Left ventricle myocardium inferior (tissue), 1 donor: ENCODE data around the gene GUCY1A2. TPM values are rescaled to one million over a fixed set of nuclear protein-coding genes. Genes with fewer than 3 reads are reported as not detected.

Experiments
- DNase-seq: peaks from one replicate; pipeline ENCODE4 v3.0.0-alpha.2; 2020
- H3K27ac ChIP-seq: fragments of 200-600 bp; replicated peaks from 2 replicates; pipeline ENCODE4 v1.8.0; 2021
- H3K27me3 ChIP-seq: fragments of 200-600 bp; 2 replicates; pipeline ENCODE4 v1.8.0; 2021; ENCODE audit warnings: low read depth
- H3K36me3 ChIP-seq: fragments of 200-600 bp; 2 replicates; pipeline ENCODE4 v1.8.0; 2021
- H3K4me1 ChIP-seq: fragments of 200-600 bp; 2 replicates; pipeline ENCODE4 v1.8.0; 2021
- H3K4me3 ChIP-seq: fragments of 200-600 bp; 2 replicates; pipeline ENCODE4 v1.8.0; 2021; ENCODE audit warnings: mild to moderate bottlenecking, moderate library complexity
- H3K9me3 ChIP-seq: fragments of 200-600 bp; replicated peaks from 2 replicates; pipeline ENCODE4 v1.8.0; 2021
- CTCF ChIP-seq: fragments of 200-600 bp; IDR thresholded peaks from 2 replicates; pipeline ENCODE4 v1.8.0; 2021; ENCODE audit warnings: antibody characterized with exemption, mild to moderate bottlenecking, borderline replicate concordance
- intact Hi-C: fragments of 100-400 bp; cut with micrococcal nuclease; formaldehyde crosslinking; loops from one replicate; pipeline ENCODE4 v1.11.0; 2022
- total RNA-seq: library from RNA; stranded (reverse); fragmentation: NEBNext Ultra II Directional; extraction: Animal tissue kit (Norgen Biotek cat#: 25700); gene quantifications from one replicate; pipeline ENCODE4 v1.2.1, GENCODE V29; 2021
- donor health status: DM: no; HTN: yes; CAD: no; lungs with severe emphysema.

GUCY1A2 gene
- total RNA-seq, 1 donor from 2014 or later: 10.2 TPM

- no peaks in the 10 kb centered on the region for H3K27me3 ChIP-seq
- intact Hi-C loops: no loop called here
- no peaks in the 10 kb centered on the region for H3K4me1 ChIP-seq
- no peak for TF ChIP-seq CTCF
- no peak overlapping the region for H3K27ac ChIP-seq
- no peak overlapping the region for H3K4me3 ChIP-seq
- no peak for DNase-seq
- no peaks in the 10 kb centered on the region for H3K9me3 ChIP-seq
- H3K36me3 ChIP-seq: no peaks in the 10 kb centered on the region
Observed at GRCh38 chr11:106679581-106679980, 338.7 kb downstream of the GUCY1A2 start.

- Histone ChIP-seq H3K36me3 (no peaks in the 10 kb centered on the region), H3K27me3 (no peaks in the 10 kb centered on the region), H3K9me3 (no peaks in the 10 kb centered on the region), H3K27ac (no peak overlapping the region), H3K4me1 (no peaks in the 10 kb centered on the region), H3K4me3 (no peak overlapping the region)
- DNase-seq: no peak
- intact Hi-C loops: no loop called here
- no peak for TF ChIP-seq CTCF
Observed at GRCh38 chr11:106679181-106679580, 339.1 kb downstream of the GUCY1A2 start.

GRCh38 chr11:106670069-106670468 lies 348.2 kb downstream of the GUCY1A2 start:
- Histone ChIP-seq H3K9me3 (no peaks in the 10 kb centered on the region), H3K36me3 (no peaks in the 10 kb centered on the region), H3K27me3 (no peaks in the 10 kb centered on the region), H3K4me1 (no peaks in the 10 kb centered on the region), H3K4me3 (no peak overlapping the region), H3K27ac (no peak overlapping the region)
- intact Hi-C loops: no loop called here
- TF ChIP-seq CTCF: no peak
- no peak for DNase-seq

GRCh38 chr11:106668147-106668546 lies 350.1 kb downstream of the GUCY1A2 start:
- DNase-seq: no peak
- Histone ChIP-seq H3K4me3 (no peak overlapping the region), H3K36me3 (no peaks in the 10 kb centered on the region), H3K27ac (no peak overlapping the region), H3K9me3 (no peaks in the 10 kb centered on the region), H3K27me3 (no peaks in the 10 kb centered on the region), H3K4me1 (no peaks in the 10 kb centered on the region)
- intact Hi-C loops: no loop called here
- no peak for TF ChIP-seq CTCF

- H3K4me3 ChIP-seq: no peak overlapping the region
- TF ChIP-seq CTCF: no peak
- DNase-seq: no peak
- H3K27me3 ChIP-seq: no peaks in the 10 kb centered on the region
- no peaks in the 10 kb centered on the region for H3K36me3 ChIP-seq
- H3K27ac ChIP-seq: no peak overlapping the region
- peaks cover 13% of the 10 kb centered on the region for H3K9me3 ChIP-seq
- H3K4me1 ChIP-seq: no peaks in the 10 kb centered on the region
- intact Hi-C loops: no loop called here
Observed at GRCh38 chr11:106656646-106657045, 361.6 kb downstream of the GUCY1A2 start.

- H3K9me3 ChIP-seq: peaks cover 26% of the 10 kb centered on the region
- no peak for TF ChIP-seq CTCF
- H3K4me3 ChIP-seq: no peak overlapping the region
- no peaks in the 10 kb centered on the region for H3K27me3 ChIP-seq
- intact Hi-C loops: no loop called here
- no peak for DNase-seq
- H3K36me3 ChIP-seq: no peaks in the 10 kb centered on the region
- H3K27ac ChIP-seq: no peak overlapping the region
- H3K4me1 ChIP-seq: no peaks in the 10 kb centered on the region
Observed at GRCh38 chr11:106644824-106645223, 373.5 kb downstream of the GUCY1A2 start.
